Body of pancreas (tissue), 4 donors: ENCODE data around the gene CCDC51.

Experiments
- CTCF ChIP-seq, 7 experiments: fragments of 450-650 bp in 4 of 7; fragments of 200-600 bp in 3 of 7; sonication (generic) in 3 of 7; IDR thresholded peaks; one replicate each; pipeline ENCODE4 v1.5.1; 2016 to 2019; ENCODE audit warnings: antibody characterized with exemption in 7 of 7
- POLR2A ChIP-seq, 3 donors: fragments of 450-650 bp; IDR thresholded peaks; one replicate each; pipeline ENCODE4 v1.6.1; 2016; ENCODE audit warnings: antibody characterized with exemption in 3 of 3, mild to moderate bottlenecking in 2 of 3

DNA sequence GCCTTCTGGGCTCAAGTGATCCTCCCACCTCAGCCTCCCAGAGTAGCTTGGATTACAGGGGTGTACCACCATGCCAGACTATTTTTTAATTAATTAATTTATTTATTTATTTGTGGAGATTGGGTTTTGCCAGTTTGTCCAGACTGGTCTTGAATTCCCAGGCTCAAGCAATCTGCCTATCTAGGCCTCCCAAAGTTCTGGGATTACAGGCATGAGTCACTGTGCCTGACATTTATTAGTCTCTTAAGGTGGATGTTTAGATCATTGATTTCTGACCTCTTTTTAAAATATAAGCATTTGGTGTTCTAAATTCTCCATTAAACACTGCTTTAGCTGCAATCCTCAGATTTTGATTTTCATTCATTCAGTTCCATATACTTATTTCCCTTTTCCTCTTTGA is 52.3 kb downstream of the CCDC51 start:
- TF ChIP-seq POLR2A (IDR thresholded peaks at IDR 0.05), result no peak
- TF ChIP-seq CTCF (IDR thresholded peaks at IDR 0.05), result no peak
